ENCODE data around the gene MAP3K10.

MAP3K10 gene

DNA sequence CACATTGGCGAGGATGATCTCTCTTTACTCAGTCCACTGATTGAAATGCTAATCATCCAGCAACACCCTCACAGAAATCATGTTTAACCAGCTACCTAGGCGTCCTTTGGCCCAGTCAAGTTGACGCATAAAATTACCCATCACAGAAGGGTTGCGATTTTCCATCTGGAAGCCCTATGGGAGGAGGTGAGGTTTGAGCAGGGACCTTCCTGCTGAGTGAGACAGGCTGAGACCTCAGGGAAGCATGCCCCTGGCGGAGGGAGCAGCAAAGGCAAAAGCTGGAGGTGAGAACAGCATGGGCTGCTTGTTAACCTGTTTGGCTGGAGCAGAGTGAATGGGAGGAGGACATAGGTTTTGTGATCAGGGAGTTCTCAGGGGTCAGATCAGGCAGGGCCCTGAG is 19.7 kb downstream of the MAP3K10 start:
- no peak for DNase-seq (ENCODE audit: low spot score)
- in situ Hi-C loops (cut with MboI; ENCODE audit: low pct_unique_long_range_greater_than_20kb, low sequenced_read_pairs, unreplicated experiment), result no loop called here
- TF ChIP-seq, protein P1, sequence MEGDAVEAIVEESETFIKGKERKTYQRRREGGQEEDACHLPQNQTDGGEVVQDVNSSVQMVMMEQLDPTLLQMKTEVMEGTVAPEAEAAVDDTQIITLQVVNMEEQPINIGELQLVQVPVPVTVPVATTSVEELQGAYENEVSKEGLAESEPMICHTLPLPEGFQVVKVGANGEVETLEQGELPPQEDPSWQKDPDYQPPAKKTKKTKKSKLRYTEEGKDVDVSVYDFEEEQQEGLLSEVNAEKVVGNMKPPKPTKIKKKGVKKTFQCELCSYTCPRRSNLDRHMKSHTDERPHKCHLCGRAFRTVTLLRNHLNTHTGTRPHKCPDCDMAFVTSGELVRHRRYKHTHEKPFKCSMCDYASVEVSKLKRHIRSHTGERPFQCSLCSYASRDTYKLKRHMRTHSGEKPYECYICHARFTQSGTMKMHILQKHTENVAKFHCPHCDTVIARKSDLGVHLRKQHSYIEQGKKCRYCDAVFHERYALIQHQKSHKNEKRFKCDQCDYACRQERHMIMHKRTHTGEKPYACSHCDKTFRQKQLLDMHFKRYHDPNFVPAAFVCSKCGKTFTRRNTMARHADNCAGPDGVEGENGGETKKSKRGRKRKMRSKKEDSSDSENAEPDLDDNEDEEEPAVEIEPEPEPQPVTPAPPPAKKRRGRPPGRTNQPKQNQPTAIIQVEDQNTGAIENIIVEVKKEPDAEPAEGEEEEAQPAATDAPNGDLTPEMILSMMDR (IDR thresholded peaks at IDR 0.05; ENCODE audit: extremely low read depth, insufficient read depth, missing control alignments), result no peak

DNA sequence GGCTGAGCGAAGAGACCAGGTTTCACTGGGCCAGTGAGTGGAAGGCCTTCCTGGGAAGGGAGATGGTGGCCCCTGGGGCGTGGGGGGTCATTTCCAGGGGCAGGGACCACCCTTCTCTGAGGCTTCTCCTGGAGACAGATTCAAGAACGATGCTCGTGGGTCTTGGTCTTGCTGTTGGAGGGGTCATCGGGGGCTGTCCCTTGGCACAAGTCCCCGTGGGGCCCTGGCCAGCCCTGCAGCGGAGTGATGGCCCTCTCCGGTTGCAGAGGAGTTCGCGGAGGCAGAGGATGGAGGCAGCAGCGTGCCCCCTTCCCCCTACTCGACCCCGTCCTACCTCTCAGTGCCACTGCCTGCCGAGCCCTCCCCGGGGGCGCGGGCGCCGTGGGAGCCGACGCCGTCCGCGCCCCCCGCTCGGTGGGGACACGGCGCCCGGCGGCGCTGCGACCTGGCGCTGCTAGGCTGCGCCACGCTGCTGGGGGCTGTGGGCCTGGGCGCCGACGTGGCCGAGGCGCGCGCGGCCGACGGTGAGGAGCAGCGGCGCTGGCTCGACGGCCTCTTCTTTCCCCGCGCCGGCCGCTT is 22.1 kb downstream of the MAP3K10 start:
- TF ChIP-seq, protein P1 (IDR thresholded peaks at IDR 0.05; ENCODE audit: extremely low read depth, insufficient read depth, missing control alignments), result no peak
- in situ Hi-C loops (cut with MboI; ENCODE audit: low pct_unique_long_range_greater_than_20kb, low sequenced_read_pairs, unreplicated experiment), result no loop called here

DNA sequence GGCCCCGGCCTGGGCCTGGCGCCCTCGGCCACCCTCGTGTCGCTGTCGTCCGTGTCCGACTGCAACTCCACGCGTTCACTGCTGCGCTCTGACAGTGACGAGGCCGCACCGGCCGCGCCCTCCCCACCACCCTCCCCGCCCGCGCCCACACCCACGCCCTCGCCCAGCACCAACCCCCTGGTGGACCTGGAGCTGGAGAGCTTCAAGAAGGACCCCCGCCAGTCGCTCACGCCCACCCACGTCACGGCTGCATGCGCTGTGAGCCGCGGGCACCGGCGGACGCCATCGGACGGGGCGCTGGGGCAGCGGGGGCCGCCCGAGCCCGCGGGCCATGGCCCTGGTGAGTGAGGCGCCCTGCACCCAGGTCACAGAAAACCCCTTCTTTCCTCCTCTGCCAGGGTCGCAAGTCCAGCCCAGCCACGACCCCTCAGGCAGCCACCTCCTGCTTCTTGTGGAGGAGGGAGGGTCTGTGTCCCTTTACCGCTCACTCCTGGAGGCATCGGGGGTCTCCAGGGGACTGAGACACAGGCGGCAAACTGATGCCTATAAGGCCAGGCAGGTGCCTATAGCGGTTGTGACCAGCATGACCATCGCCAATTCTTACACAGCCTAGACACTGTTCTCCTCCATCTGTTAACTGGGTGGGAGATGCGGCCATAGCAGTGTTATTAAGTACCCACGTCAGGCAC is 22.8 kb downstream of the MAP3K10 start:
- in situ Hi-C loops (cut with MboI; ENCODE audit: low pct_unique_long_range_greater_than_20kb, low sequenced_read_pairs, unreplicated experiment), result no loop called here
- TF ChIP-seq, protein P1 (IDR thresholded peaks at IDR 0.05; ENCODE audit: extremely low read depth, insufficient read depth, missing control alignments), result no peak
- DNase-seq (ENCODE audit: low spot score), result no peak

More for the DNA sequence above, 22.1 kb downstream of the MAP3K10 start:
- DNase-seq (ENCODE audit: low spot score), result no peak

DNA sequence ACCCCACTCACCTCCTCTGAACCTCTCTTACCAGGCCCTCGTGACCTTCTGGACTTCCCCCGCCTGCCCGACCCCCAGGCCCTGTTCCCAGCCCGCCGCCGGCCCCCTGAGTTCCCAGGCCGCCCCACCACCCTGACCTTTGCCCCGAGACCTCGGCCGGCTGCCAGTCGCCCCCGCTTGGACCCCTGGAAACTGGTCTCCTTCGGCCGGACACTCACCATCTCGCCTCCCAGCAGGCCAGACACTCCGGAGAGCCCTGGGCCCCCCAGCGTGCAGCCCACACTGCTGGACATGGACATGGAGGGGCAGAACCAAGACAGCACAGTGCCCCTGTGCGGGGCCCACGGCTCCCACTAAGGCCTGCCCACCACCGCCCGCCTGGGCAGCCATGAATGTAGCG is 23.7 kb downstream of the MAP3K10 start:
- DNase-seq (ENCODE audit: low spot score), result no peak
- in situ Hi-C loops (cut with MboI; ENCODE audit: low pct_unique_long_range_greater_than_20kb, low sequenced_read_pairs, unreplicated experiment), result no loop called here
- TF ChIP-seq, protein P1 (IDR thresholded peaks at IDR 0.05; ENCODE audit: extremely low read depth, insufficient read depth, missing control alignments), result no peak

DNA sequence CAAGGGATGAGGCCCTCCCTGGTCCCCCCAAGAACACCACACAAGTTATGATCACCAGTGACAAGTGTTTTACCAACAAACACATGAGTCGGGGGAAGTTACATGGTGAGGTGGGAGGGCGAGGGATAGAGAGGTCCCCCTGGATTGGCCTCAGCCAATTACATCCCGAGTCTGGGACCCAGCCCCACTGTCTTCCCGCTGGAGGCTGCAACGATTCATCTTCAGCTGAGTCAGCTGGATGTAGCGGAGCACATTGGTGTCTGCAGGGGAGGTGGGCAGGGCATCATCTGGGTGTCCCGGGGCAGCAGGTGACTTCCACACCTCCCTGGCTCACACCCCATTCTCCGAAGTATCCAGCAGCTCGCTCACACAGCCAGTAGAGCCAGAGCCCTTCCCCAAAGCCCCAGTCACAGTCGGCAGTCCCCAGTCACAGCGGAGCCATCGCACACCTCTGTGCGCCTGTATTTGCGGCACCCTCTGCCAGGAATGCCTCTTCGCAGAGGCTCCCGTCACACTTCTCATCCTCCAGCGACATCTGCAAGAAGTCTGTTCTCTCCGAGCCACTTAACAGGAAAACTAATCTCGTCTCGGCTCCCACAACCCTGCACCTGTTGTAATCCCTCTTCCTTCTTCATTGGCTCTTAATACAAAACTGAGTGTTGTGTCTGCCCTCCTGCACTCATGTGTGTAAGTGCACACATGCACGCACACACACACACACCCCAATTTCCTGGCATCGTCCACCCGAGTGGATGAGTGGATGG is 25.0 kb downstream of the MAP3K10 start:
- in situ Hi-C loops (cut with MboI; ENCODE audit: low pct_unique_long_range_greater_than_20kb, low sequenced_read_pairs, unreplicated experiment), result no loop called here
- TF ChIP-seq, protein P1 (IDR thresholded peaks at IDR 0.05; ENCODE audit: extremely low read depth, insufficient read depth, missing control alignments), result no peak

DNA sequence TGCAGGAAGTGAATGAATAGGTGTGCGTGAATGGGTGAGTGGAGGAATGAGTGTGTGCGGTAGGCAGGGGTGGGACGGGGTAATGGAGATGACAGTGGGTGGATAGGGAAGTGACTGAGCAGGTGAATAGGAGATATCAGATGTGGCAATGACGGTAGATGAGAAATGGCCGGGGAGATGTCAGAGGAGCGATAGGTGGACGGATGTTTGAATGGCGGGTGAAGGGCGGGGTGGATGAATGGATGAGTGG is 25.5 kb downstream of the MAP3K10 start:
- TF ChIP-seq, protein P1 (IDR thresholded peaks at IDR 0.05; ENCODE audit: extremely low read depth, insufficient read depth, missing control alignments), result no peak
- no peak for DNase-seq (ENCODE audit: low spot score)
- in situ Hi-C loops (cut with MboI; ENCODE audit: low pct_unique_long_range_greater_than_20kb, low sequenced_read_pairs, unreplicated experiment), result no loop called here

More for the DNA sequence above, 25.0 kb downstream of the MAP3K10 start:
- DNase-seq (ENCODE audit: low spot score), result no peak
